Neuron (in vitro differentiated cells): ENCODE data around the gene IER5.
A peak's percentile ranks its signal among the peaks of the same experiment; 100 is the strongest.

Experiments
- H2AFZ ChIP-seq: one replicate; pipeline ENCODE4 v1.6.1; 2013; ENCODE audit warnings: low read depth, mild to moderate bottlenecking, inconsistent platforms, low read length, moderate library complexity
- H3K27me3 ChIP-seq: one replicate; pipeline ENCODE4 v1.6.1; 2013; ENCODE audit warnings: low read length; ENCODE audit not compliant: insufficient read depth
- H3K36me3 ChIP-seq: one replicate; pipeline ENCODE4 v1.6.1; 2013; ENCODE audit warnings: low read length; ENCODE audit not compliant: insufficient read depth
- H3K4me1 ChIP-seq: one replicate; pipeline ENCODE4 v1.6.1; 2013; ENCODE audit warnings: low read length; ENCODE audit not compliant: insufficient read depth
- H3K4me3 ChIP-seq: 2 replicates; pipeline ENCODE4 v1.5.1; 2013; ENCODE audit warnings: mild to moderate bottlenecking, low read length, moderate library complexity
- H3K9me3 ChIP-seq: one replicate; pipeline ENCODE4 v1.6.1; 2013; ENCODE audit warnings: low read length

The IER5 gene

GRCh38 chr1:181141431-181141910 lies 53.0 kb downstream of the IER5 start:
- H3K4me1 ChIP-seq, result peaks cover 7% of the 10 kb centered on the region
- H3K9me3 ChIP-seq, result no peaks in the 10 kb centered on the region
- peak overlapping the region; percentile 54 for H2AFZ ChIP-seq
- H3K4me3 ChIP-seq, result no peak overlapping the region
- H3K36me3 ChIP-seq, result no peaks in the 10 kb centered on the region
- H3K27me3 ChIP-seq, result no peaks in the 10 kb centered on the region
